ENCODE measurements around the gene BBS7. TPM values are rescaled to one million over a fixed set of nuclear protein-coding genes. Genes with fewer than 3 reads are reported as not detected.

BBS7 gene
- total RNA-seq, 2 donors from 2014 or later = 10.1 to 17.1 TPM

- Histone ChIP-seq H3K36me3 (no peaks in the 10 kb centered on the region), H3K27me3 (replicated peaks; ENCODE audit: insufficient read depth) (no peaks in the 10 kb centered on the region), H3K4me1 (replicated peaks) (no peaks in the 10 kb centered on the region), H3K4me3 (no peak overlapping the region), H3K9me3 (no peaks in the 10 kb centered on the region), H3K27ac (no peak overlapping the region)
- DNase-seq (ENCODE audit: low spot score) = no peak
- WGBS = 69% methylated on average over 4 of the region's 4 CpGs
- no peak for TF ChIP-seq POLR2A (IDR thresholded peaks at IDR 0.05)
- no peak for TF ChIP-seq CTCF (IDR thresholded peaks at IDR 0.05)
- no peak for TF ChIP-seq POLR2AphosphoS5 (IDR thresholded peaks at IDR 0.05)
- intact Hi-C loops (cut with DNase I) = no loop called here
These were observed 84.8 kb downstream of the BBS7 start for GRCh38 chr4:121785479-121785878.

GRCh38 chr4:121784975-121785374 lies 85.3 kb downstream of the BBS7 start:
- 20% methylated on average over 2 of the region's 2 CpGs for WGBS
- Histone ChIP-seq H3K27me3 (replicated peaks; ENCODE audit: insufficient read depth) (no peaks in the 10 kb centered on the region), H3K9me3 (no peaks in the 10 kb centered on the region), H3K36me3 (no peaks in the 10 kb centered on the region), H3K4me1 (replicated peaks) (no peaks in the 10 kb centered on the region), H3K27ac (no peak overlapping the region), H3K4me3 (no peak overlapping the region)
- TF ChIP-seq POLR2A (IDR thresholded peaks at IDR 0.05) (no peak), CTCF (IDR thresholded peaks at IDR 0.05) (no peak), POLR2AphosphoS5 (IDR thresholded peaks at IDR 0.05) (no peak)
- no peak for DNase-seq (ENCODE audit: low spot score)
- intact Hi-C loops (cut with DNase I) = no loop called here

GRCh38 chr4:121784401-121784800 lies 85.9 kb downstream of the BBS7 start:
- Histone ChIP-seq H3K4me3 (no peak overlapping the region), H3K36me3 (no peaks in the 10 kb centered on the region), H3K27ac (no peak overlapping the region), H3K4me1 (replicated peaks) (no peaks in the 10 kb centered on the region), H3K27me3 (replicated peaks; ENCODE audit: insufficient read depth) (no peaks in the 10 kb centered on the region), H3K9me3 (no peaks in the 10 kb centered on the region)
- no peak for TF ChIP-seq POLR2AphosphoS5 (IDR thresholded peaks at IDR 0.05)
- no peak for TF ChIP-seq POLR2A (IDR thresholded peaks at IDR 0.05)
- TF ChIP-seq CTCF (IDR thresholded peaks at IDR 0.05) = no peak
- intact Hi-C loops (cut with DNase I) = no loop called here
- no peak for DNase-seq (ENCODE audit: low spot score)
- 97% methylated on average over 1 of the region's 1 CpG for whole genome bisulfite sequencing

GRCh38 chr4:121783210-121783609 lies 87.1 kb downstream of the BBS7 start:
- Histone ChIP-seq H3K27me3 (replicated peaks; ENCODE audit: insufficient read depth) (no peaks in the 10 kb centered on the region), H3K4me1 (replicated peaks) (no peaks in the 10 kb centered on the region), H3K9me3 (no peaks in the 10 kb centered on the region), H3K27ac (no peak overlapping the region), H3K36me3 (no peaks in the 10 kb centered on the region), H3K4me3 (no peak overlapping the region)
- TF ChIP-seq POLR2A (IDR thresholded peaks at IDR 0.05) (no peak), POLR2AphosphoS5 (IDR thresholded peaks at IDR 0.05) (no peak), CTCF (IDR thresholded peaks at IDR 0.05) (no peak)
- 70% methylated on average over 1 of the region's 1 CpG for WGBS
- intact Hi-C loops (cut with DNase I) = no loop called here
- DNase-seq (ENCODE audit: low spot score) = no peak

- Histone ChIP-seq H3K27me3 (replicated peaks; ENCODE audit: insufficient read depth) (no peaks in the 10 kb centered on the region), H3K9me3 (no peaks in the 10 kb centered on the region), H3K4me1 (replicated peaks) (no peaks in the 10 kb centered on the region), H3K27ac (no peak overlapping the region), H3K4me3 (no peak overlapping the region), H3K36me3 (no peaks in the 10 kb centered on the region)
- 78% methylated on average over 8 of the region's 8 CpGs for WGBS
- intact Hi-C loops (cut with DNase I) = no loop called here
- DNase-seq (ENCODE audit: low spot score) = no peak
- no peak for TF ChIP-seq POLR2A (IDR thresholded peaks at IDR 0.05)
- TF ChIP-seq POLR2AphosphoS5 (IDR thresholded peaks at IDR 0.05) = no peak
- no peak for TF ChIP-seq CTCF (IDR thresholded peaks at IDR 0.05)
These were observed 91.2 kb downstream of the BBS7 start for GRCh38 chr4:121778991-121779628.
